C1 segment of cervical spinal cord (tissue), 14 donors: ENCODE results near the gene GET4.

Source experiments
- DNase-seq, 14 donors: peaks; one replicate each; lab custom pipeline; 2025; lab: John Stamatoyannopoulos, UW

Gene GET4

GRCh38 chr7:898855-899681, 22.7 kb downstream of the GET4 start:
- DNase-seq = no peak

GRCh38 chr7:899806-900205, 23.5 kb downstream of the GET4 start:
- DNase-seq = no peak

DNA sequence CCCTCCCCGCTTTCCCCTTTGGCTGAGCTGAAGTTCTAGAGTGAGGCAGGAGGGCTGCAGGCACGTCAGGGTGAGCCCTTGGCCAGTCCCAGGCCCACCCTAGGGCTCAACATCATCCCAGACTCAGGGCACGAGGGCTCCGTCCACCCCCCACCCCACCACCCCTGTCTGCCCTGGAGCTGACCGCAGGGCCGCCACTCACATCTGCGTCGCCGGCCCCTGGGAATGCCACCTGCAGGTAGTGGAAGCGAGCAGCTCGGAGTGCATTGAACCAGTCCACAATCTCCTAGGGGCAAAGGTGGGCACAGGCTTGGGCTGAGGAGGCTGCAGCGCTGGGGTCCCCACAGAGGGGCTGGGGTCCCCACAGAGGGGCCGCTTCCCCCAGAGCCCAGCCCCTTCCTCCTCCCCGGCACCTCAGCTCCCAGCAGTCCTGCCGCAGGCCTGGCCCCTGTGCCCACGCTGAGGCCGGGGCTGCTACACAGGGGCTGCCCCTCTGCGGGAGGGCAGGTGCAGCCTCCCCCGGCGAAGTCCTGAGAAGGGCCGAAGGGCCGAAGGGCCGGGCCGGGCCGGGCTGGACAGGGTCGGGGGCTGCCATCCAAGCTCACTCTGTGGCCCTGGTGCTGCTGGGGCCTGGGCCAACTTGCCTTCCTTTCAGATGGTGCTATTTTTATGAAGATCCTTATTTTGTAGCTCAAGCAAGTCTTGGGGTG, 24.1 kb downstream of the GET4 start:
- DNase-seq = no peak

DNA sequence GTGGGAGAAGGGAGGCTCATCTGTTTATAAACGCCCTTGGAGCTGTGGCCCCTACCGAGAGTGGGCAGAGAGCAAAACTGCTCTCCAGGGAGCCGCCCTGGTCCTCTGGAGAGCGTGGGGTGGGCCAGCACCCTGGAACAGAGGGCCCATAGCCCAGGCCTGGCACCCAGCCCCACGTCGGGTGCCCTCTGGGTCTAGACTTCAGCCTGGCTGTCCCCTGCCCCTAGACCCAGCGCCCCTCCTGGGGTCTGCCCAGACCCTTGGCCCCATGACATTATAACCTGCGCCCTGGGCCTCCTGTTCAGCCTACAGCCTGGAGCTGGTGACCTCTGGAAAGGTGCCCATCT, 24.7 kb downstream of the GET4 start:
- no peak for DNase-seq

- DNase-seq = peak in 9 of 14 donors; percentile 12 to 81 (median 40)
Measured at GRCh38 chr7:901388-902154, 25.2 kb downstream of the GET4 start.

- DNase-seq = no peak
Measured at GRCh38 chr7:902996-903395, 26.6 kb downstream of the GET4 start.

- DNase-seq = no peak
Measured at GRCh38 chr7:903921-904755, 27.8 kb downstream of the GET4 start.

GRCh38 chr7:904847-905246, 28.5 kb downstream of the GET4 start:
- no peak for DNase-seq

DNA sequence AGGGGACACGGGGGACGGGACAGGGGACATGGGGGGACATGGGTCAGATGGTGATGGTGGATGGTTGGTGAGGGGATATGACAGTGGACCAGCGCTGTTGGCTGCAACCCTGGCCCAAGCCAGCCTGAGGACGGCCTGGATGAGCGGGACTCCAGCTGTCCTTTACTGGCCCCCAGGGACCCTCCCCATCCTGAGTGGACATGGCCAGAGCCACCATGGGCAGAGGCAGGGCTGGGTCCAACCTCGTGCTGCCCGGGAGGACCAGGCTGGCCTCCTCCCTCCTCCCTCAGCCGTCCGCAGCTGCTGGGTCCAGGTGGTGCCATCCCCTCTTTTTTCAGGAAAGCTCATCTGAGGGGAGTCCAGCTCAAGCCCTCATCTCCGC, 30.4 kb downstream of the GET4 start:
- DNase-seq = no peak

GRCh38 chr7:907158-907980, 31.0 kb downstream of the GET4 start:
- peak in 2 of 14 donors; percentile 35 to 48 for DNase-seq

DNA sequence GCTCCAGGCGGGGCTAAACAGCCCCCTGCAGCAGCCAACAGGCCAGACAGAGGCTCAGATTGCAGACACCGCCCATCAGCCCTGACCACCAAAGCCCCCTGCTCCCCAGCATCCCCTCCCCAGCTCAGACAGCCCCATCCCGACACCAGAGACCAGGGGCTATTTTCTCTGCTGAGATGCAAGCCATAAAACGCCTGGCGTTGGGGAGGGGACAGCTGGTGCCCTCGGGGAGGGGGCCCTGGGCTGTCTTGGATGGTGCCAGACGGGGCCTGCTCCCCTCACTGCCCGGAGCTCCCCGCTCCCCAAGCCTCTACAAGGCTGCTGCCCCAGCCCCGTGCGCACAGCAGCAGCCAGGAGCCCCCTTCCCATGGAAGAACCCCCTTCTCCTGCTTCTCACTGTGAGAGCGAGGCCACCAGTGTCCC, 31.8 kb downstream of the GET4 start:
- no peak for DNase-seq

DNA sequence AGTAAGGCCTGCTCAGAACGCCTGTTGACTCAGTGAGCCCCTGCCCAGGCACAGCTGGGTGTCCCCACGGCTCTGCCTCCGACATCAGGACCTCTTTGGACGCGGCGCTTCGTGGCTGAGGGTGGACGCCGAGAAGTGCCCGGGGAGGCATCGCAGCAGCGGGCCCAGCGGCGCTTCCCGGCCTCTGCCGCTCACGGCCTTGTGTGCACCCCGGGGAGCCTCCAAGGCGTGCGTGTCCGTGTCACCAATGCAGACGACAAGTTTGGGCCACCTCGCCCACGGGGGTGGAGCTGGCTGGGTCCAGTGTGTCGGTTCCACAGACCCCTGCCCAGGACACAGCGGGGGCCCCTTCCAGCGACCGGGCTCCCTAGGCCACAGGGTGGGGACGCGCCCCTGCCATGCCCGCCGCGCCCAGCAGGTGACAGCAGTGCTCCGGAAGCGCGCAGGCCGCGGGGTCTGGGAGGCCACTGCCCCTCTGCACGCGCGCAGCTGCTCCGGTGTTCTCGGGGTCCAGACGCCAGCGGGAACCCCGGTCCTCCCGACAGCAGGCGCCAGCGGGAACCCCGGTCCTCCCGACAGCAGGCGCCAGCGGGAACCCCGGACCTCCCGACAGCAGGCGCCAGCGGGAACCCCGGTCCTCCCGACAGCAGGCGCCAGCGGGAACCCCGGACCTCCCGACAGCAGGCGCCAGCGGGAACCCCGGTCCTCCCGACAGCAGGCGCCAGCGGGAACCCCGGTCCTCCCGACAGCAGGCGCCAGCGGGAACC, 32.4 kb downstream of the GET4 start:
- peak in 8 of 14 donors; percentile 8 to 63 (median 32) for DNase-seq

GRCh38 chr7:909358-910329, 33.3 kb downstream of the GET4 start:
- DNase-seq = peak in 7 of 14 donors; percentile 16 to 55 (median 50)

DNA sequence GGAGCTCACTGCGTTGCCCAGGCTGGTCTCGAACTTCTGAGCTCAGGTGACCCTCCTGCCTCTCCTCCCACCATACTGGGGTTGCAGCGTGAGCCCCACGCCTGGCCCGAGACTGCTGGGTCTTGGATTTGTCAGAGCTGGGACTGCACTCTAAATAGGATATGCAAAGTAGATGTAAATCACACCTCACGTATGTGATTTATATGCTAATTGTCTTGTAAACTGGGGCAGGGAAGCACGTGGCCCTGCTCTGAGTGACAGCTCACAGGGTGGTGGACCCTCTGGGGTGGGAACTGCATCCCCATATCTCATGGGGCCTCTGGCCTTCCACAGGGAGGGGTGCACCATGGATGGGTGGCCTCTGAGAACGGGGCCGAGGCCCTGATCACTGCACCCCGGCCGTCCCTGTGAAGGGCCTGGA, 34.1 kb downstream of the GET4 start:
- no peak for DNase-seq

DNA sequence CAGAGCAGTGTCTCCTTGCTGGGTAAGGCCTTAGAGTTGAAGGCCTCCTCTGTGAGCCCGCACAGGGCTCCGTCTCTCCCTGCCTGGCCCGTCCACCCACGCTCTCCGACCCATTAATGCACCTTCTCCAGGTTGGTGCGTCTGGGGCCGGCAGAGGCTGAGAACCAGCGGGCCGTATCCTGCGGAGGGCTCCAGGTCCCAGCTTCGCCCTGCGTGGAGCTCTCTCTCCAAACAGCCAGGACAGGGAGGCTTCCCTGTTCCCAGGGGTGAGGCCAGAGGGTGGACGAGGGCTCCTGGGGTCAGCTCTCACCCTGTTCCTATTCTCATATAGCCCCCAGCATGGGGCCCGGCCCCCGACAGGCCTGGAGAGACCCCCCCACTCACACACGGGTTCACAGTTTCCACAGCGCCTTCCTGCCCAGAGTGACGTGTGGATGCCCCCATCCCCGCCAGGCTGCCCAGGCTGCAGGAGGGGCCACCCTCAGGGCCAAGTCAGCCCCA, 34.6 kb downstream of the GET4 start:
- DNase-seq = peak in 1 of 14 donors; percentile 25

DNA sequence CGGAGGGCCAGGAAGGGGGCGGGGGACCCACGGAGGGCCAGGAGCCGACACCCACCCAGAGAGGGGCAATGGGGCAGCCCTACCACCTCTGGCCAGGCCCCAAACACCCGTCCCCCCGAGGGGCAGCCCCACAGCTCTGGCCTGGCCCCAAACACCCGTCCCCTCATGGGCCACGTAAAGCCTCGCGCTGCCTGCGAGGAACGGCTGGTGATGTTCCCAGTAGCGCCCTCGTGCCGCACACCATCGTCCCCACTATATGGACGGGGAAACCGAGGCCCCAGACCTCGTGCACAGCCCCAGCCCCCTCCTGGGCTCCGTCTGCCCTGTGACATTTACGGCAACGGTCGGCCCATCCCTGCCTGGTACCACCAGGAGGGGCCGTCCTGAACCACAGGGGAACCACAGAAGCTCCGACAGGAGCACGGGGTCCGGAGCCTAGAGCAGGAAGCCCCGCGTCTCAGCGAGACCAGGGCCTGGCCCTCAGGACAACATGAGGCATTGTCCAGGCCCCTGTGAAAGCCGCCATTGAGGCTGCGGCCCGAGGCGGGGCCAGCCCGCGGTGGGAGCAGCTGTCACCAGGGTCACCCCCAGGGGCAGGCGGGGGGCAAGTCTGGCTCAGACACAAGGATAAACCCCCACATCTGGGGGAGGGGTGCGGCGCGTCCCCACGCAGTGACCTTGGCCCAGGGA, 35.6 kb downstream of the GET4 start:
- DNase-seq = peak in 12 of 14 donors; percentile 38 to 89 (median 72)

- DNase-seq = peak in 11 of 14 donors; percentile 19 to 78 (median 39)
Measured at GRCh38 chr7:913736-914520, 37.6 kb downstream of the GET4 start.
